OCI-LY1 (cell line): Measurements from ENCODE around the gene MCCC2.
"Not testable (repeated sequence)": the region's sequence is repeated elsewhere in the genome, so short reads cannot be mapped to it uniquely, and the experiment has no call there.

Experiments used
- H2AFZ ChIP-seq: fragments of 200-600 bp; sonication (generic), shearing (Covaris generic); 2 replicates; pipeline ENCODE4 v1.6.0; 2014; ENCODE audit warnings: antibody characterized with exemption, mild to moderate bottlenecking, low read length
- H3F3A ChIP-seq: fragments of 200-600 bp; sonication (generic), shearing (Covaris generic); 2 replicates; pipeline ENCODE4 v1.6.0; 2014; ENCODE audit warnings: mild to moderate bottlenecking, antibody characterized with exemption, low read length, moderate library complexity; ENCODE audit not compliant: insufficient read depth
- H3K27ac ChIP-seq: fragments of 200-600 bp; sonication (generic); 2 replicates; pipeline ENCODE4 v1.5.1; 2014; ENCODE audit warnings: low read length, mixed run types, mild to moderate bottlenecking, low read depth; ENCODE audit not compliant: poor library complexity, severe bottlenecking
- H3K27me3 ChIP-seq: fragments of 200-600 bp; sonication (generic); 2 replicates; pipeline ENCODE4 v1.6.0; 2014; ENCODE audit warnings: antibody characterized with exemption, mild to moderate bottlenecking, low read length, moderate library complexity; ENCODE audit not compliant: insufficient read depth
- H3K36me3 ChIP-seq: fragments of 200-600 bp; sonication (generic); 2 replicates; pipeline ENCODE4 v1.6.1; 2014; ENCODE audit warnings: mild to moderate bottlenecking, antibody characterized with exemption, low read length, moderate library complexity, mixed read lengths; ENCODE audit not compliant: insufficient read depth
- H3K4me1 ChIP-seq: fragments of 200-600 bp; sonication (generic); 2 replicates; pipeline ENCODE4 v1.5.1; 2014; ENCODE audit warnings: mild to moderate bottlenecking, low read length, moderate library complexity; ENCODE audit not compliant: insufficient read depth, severe bottlenecking
- H3K4me2 ChIP-seq: fragments of 200-600 bp; sonication (generic), shearing (Covaris generic); 2 replicates; pipeline ENCODE4 v1.6.1; 2014; ENCODE audit warnings: low read length
- H3K4me3 ChIP-seq: fragments of 200-600 bp; sonication (generic); 2 replicates; pipeline ENCODE4 v1.5.1; 2014; ENCODE audit warnings: low read length, low read depth, mild to moderate bottlenecking, mixed read lengths; ENCODE audit not compliant: poor library complexity, severe bottlenecking
- H3K79me2 ChIP-seq: fragments of 200-600 bp; shearing (Covaris generic); 2 replicates; pipeline ENCODE4 v1.6.1; 2016; ENCODE audit warnings: mixed run types, low read length, mixed read lengths; ENCODE audit not compliant: insufficient read depth
- H3K9ac ChIP-seq: fragments of 200-600 bp; sonication (generic), shearing (Covaris generic); 2 replicates; pipeline ENCODE4 v1.6.1; 2014; ENCODE audit warnings: mild to moderate bottlenecking, low read length, mixed read lengths
- H3K9me2 ChIP-seq: fragments of 200-600 bp; sonication (generic), shearing (Covaris generic); 2 replicates; pipeline ENCODE4 v1.6.1; 2014; ENCODE audit warnings: low read depth, mild to moderate bottlenecking, low read length, mixed read lengths
- H3K9me3 ChIP-seq: fragments of 200-600 bp; shearing (Covaris generic); 2 replicates; pipeline ENCODE4 v1.6.1; 2014; ENCODE audit warnings: low read length, mixed read lengths
- H4K20me1 ChIP-seq: fragments of 200-600 bp; sonication (generic), shearing (Covaris generic); 2 replicates; pipeline ENCODE4 v1.6.0; 2016; ENCODE audit warnings: mild to moderate bottlenecking, low read length; ENCODE audit not compliant: insufficient read depth
- CTCF ChIP-seq: fragments of 200-600 bp; sonication (generic), shearing (Covaris generic); IDR thresholded peaks from 2 replicates; pipeline ENCODE4 v1.5.1; 2017; ENCODE audit warnings: mild to moderate bottlenecking, antibody characterized with exemption, low read length, moderate library complexity, mixed read lengths
- EZH2 ChIP-seq: fragments of 200-600 bp; sonication (generic), shearing (Covaris generic); IDR thresholded peaks from 2 replicates; pipeline ENCODE4 v1.8.0; 2017; ENCODE audit warnings: borderline replicate concordance, mixed run types, mild to moderate bottlenecking, antibody characterized with exemption, low read length, moderate library complexity, mixed read lengths

MCCC2 gene

GRCh38 chr5:71658916-71659662, 71.9 kb downstream of the MCCC2 start:
- Histone ChIP-seq H3K4me1 (no peaks in the 10 kb centered on the region), H3K36me3 (peaks cover 29% of the 10 kb centered on the region), H3K4me3 (no peak overlapping the region), H3K27me3 (no peaks in the 10 kb centered on the region), H3K9ac (no peak overlapping the region), H3K79me2 (no peaks in the 10 kb centered on the region), H4K20me1 (no peaks in the 10 kb centered on the region), H3K9me2 (no peaks in the 10 kb centered on the region), H3K4me2 (no peak overlapping the region), H2AFZ (no peak overlapping the region), H3K27ac (no peak overlapping the region), H3K9me3 (no peaks in the 10 kb centered on the region), H3F3A (no peaks in the 10 kb centered on the region)
- TF ChIP-seq CTCF = peak; percentile 20; the same call in 1 of the 2 replicates
- TF ChIP-seq EZH2 = no peak

GRCh38 chr5:71662381-71662780, 75.2 kb downstream of the MCCC2 start:
- H3K9ac ChIP-seq = no peak overlapping the region
- H3K4me1 ChIP-seq = no peaks in the 10 kb centered on the region
- TF ChIP-seq CTCF (no peak), EZH2 (no peak)
- no peaks in the 10 kb centered on the region for H3K9me3 ChIP-seq
- H3F3A ChIP-seq = no peaks in the 10 kb centered on the region
- no peak overlapping the region for H3K27ac ChIP-seq
- peaks cover 10% of the 10 kb centered on the region for H3K36me3 ChIP-seq
- H3K79me2 ChIP-seq = no peaks in the 10 kb centered on the region
- no peaks in the 10 kb centered on the region for H3K27me3 ChIP-seq
- H3K4me2 ChIP-seq = no peak overlapping the region
- no peak overlapping the region for H2AFZ ChIP-seq
- H4K20me1 ChIP-seq = no peaks in the 10 kb centered on the region
- H3K9me2 ChIP-seq = no peaks in the 10 kb centered on the region
- H3K4me3 ChIP-seq = no peak overlapping the region

GRCh38 chr5:71663191-71663969, 76.2 kb downstream of the MCCC2 start:
- no peak overlapping the region for H3K27ac ChIP-seq
- no peaks in the 10 kb centered on the region for H3K27me3 ChIP-seq
- H3K4me2 ChIP-seq = no peak overlapping the region
- H3K79me2 ChIP-seq = no peaks in the 10 kb centered on the region
- no peaks in the 10 kb centered on the region for H3K9me3 ChIP-seq
- H3K4me3 ChIP-seq = no peak overlapping the region
- no peak overlapping the region for H3K9ac ChIP-seq
- H4K20me1 ChIP-seq = no peaks in the 10 kb centered on the region
- H3K36me3 ChIP-seq = peaks cover 1% of the 10 kb centered on the region; the same call in 1 of the 2 replicates
- H3F3A ChIP-seq = no peaks in the 10 kb centered on the region
- TF ChIP-seq CTCF = no peak
- no peak for TF ChIP-seq EZH2
- no peaks in the 10 kb centered on the region for H3K4me1 ChIP-seq
- H3K9me2 ChIP-seq = no peaks in the 10 kb centered on the region
- H2AFZ ChIP-seq = no peak overlapping the region

- H3K4me2 ChIP-seq, H3K4me3 ChIP-seq, H3K9me3 ChIP-seq, H3K9ac ChIP-seq, H3K36me3 ChIP-seq, H3K27me3 ChIP-seq, H3K27ac ChIP-seq, H3K79me2 ChIP-seq, H3K9me2 ChIP-seq, H4K20me1 ChIP-seq, H3K4me1 ChIP-seq, H3F3A ChIP-seq, H2AFZ ChIP-seq: not testable (repeated sequence)
These were observed 77.5 kb downstream of the MCCC2 start for GRCh38 chr5:71664615-71665014.
